Glutamatergic neuron (in vitro differentiated cells): ENCODE data around the gene RFX2. TPM values are rescaled to one million over a fixed set of nuclear protein-coding genes. Genes with fewer than 3 reads are reported as not detected.

Experiments used
- DNase-seq: peaks from one replicate; pipeline ENCODE4 v3.0.0; 2022
- H3K27ac Mint-ChIP-seq: one replicate; pipeline ENCODE4 v1.8.0; 2020; ENCODE audit warnings: mild to moderate bottlenecking, mixed read lengths, inconsistent platforms; ENCODE audit not compliant: unreplicated experiment
- H3K27me3 Mint-ChIP-seq: one replicate; pipeline ENCODE4 v1.8.0; 2020; ENCODE audit warnings: mild to moderate bottlenecking, moderate library complexity, mixed read lengths, inconsistent platforms; ENCODE audit not compliant: unreplicated experiment
- H3K36me3 Mint-ChIP-seq: one replicate; pipeline ENCODE4 v1.8.0; 2020; ENCODE audit warnings: mild to moderate bottlenecking, mixed read lengths, inconsistent platforms; ENCODE audit not compliant: unreplicated experiment
- H3K4me1 Mint-ChIP-seq: one replicate; pipeline ENCODE4 v1.8.0; 2020; ENCODE audit warnings: mild to moderate bottlenecking, low read depth, mixed read lengths, inconsistent platforms; ENCODE audit not compliant: unreplicated experiment
- H3K4me3 Mint-ChIP-seq: one replicate; pipeline ENCODE4 v1.8.0; 2020; ENCODE audit warnings: mild to moderate bottlenecking, mixed read lengths, inconsistent platforms; ENCODE audit not compliant: unreplicated experiment
- H3K9me3 Mint-ChIP-seq: one replicate; pipeline ENCODE4 v1.8.0; 2020; ENCODE audit warnings: mild to moderate bottlenecking, moderate library complexity, mixed read lengths, inconsistent platforms; ENCODE audit not compliant: unreplicated experiment
- total RNA-seq: library from RNA; stranded (reverse); fragmentation: NEBNext Ultra II Directional; extraction: Animal tissue kit (Norgen Biotek cat#: 25700); gene quantifications from one replicate; pipeline ENCODE4 v1.2.1, GENCODE V29; 2021; ENCODE audit not compliant: unreplicated experiment
- TF ChIP-seq, protein P1 (sequence below): fragments of 200-600 bp; sonication (generic); IDR thresholded peaks from one replicate; pipeline ENCODE4 v1.5.0; 2021; ENCODE audit not compliant: partially characterized antibody, unreplicated experiment

The RFX2 gene
- total RNA-seq, 1 donor from 2014 or later, result 4.3 TPM

DNA sequence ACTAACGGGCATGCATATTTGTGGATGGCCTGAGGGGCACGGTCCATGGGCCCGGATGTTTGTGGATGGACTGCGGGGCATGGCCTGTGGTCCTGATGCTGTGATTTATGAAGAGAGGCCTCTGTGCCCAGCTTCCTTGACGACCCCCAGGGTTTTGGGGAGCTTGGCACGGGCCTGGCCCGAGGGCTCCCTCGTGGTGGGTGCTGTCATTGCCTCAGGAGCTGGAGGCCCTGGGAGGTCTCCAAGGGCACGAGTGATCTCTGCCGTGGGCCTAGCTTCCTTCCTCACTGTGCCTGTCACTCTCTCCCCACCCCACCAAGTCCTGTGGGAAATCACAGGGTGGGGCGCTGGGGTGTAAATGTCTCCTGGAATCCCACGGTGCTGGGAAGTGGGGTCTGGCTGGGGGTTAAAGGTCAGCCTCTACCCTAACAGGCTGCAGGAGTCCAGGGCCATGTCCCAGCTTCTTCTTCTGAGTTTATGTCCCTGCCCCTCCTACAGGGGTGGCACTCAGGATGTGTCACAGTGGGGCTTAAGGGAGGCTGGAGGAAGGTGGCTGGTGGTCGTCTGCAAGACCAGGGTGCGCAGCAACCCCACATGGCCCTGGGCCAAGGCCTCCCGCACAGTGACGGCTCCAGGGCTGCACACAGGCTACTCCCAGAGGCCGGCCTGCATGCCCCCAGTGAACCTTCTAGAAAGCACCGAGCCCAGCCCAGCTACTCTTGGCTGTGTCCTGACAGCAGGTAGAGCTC lies 104.8 kb downstream of the RFX2 start:
- Mint-ChIP-seq H3K4me3 (no peak overlapping the region), H3K4me1 (peaks cover 2% of the 10 kb centered on the region), H3K27me3 (peaks cover 2% of the 10 kb centered on the region), H3K27ac (no peak overlapping the region), H3K9me3 (peaks cover 5% of the 10 kb centered on the region), H3K36me3 (no peaks in the 10 kb centered on the region)
- TF ChIP-seq, protein P1, sequence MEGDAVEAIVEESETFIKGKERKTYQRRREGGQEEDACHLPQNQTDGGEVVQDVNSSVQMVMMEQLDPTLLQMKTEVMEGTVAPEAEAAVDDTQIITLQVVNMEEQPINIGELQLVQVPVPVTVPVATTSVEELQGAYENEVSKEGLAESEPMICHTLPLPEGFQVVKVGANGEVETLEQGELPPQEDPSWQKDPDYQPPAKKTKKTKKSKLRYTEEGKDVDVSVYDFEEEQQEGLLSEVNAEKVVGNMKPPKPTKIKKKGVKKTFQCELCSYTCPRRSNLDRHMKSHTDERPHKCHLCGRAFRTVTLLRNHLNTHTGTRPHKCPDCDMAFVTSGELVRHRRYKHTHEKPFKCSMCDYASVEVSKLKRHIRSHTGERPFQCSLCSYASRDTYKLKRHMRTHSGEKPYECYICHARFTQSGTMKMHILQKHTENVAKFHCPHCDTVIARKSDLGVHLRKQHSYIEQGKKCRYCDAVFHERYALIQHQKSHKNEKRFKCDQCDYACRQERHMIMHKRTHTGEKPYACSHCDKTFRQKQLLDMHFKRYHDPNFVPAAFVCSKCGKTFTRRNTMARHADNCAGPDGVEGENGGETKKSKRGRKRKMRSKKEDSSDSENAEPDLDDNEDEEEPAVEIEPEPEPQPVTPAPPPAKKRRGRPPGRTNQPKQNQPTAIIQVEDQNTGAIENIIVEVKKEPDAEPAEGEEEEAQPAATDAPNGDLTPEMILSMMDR, result no peak
- DNase-seq, result no peak

GRCh38 chr19:6003976-6004375 lies 106.3 kb downstream of the RFX2 start:
- Mint-ChIP-seq H3K9me3 (peaks cover 5% of the 10 kb centered on the region), H3K36me3 (no peaks in the 10 kb centered on the region), H3K4me3 (no peak overlapping the region), H3K4me1 (peaks cover 2% of the 10 kb centered on the region), H3K27me3 (no peaks in the 10 kb centered on the region), H3K27ac (no peak overlapping the region)
- no peak for DNase-seq
- TF ChIP-seq, protein P1, result no peak

DNA sequence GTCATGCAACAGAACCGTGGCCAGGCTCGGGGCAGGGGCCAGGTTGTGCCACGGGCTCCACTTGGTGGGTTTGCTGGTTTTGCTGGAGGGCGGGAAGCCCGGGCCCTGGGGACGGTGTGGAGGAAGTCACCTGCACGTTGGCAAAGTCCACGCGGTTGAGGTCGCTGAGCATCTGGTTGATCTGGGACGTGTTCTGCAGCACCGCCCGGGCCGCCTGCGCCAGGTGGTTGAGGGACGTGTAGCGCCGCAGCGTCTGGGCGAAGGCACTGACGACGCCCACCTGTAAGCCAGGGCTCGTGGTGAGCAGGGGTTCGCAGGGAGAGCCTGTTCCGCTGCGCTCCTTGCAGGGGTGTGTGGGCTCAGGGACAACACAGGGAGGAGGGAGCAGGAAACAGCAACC lies 107.7 kb downstream of the RFX2 start:
- TF ChIP-seq, protein P1, result no peak
- H3K9me3 Mint-ChIP-seq, result peaks cover 3% of the 10 kb centered on the region
- H3K4me1 Mint-ChIP-seq, result peaks cover under 1% of the 10 kb centered on the region
- H3K27me3 Mint-ChIP-seq, result no peaks in the 10 kb centered on the region
- no peak overlapping the region for H3K27ac Mint-ChIP-seq
- no peak for DNase-seq
- no peak overlapping the region for H3K4me3 Mint-ChIP-seq
- H3K36me3 Mint-ChIP-seq, result no peaks in the 10 kb centered on the region

GRCh38 chr19:6000228-6000847 lies 110.0 kb downstream of the RFX2 start:
- no peak overlapping the region for H3K27ac Mint-ChIP-seq
- no peak for DNase-seq
- H3K27me3 Mint-ChIP-seq, result no peaks in the 10 kb centered on the region
- no peaks in the 10 kb centered on the region for H3K4me1 Mint-ChIP-seq
- no peak overlapping the region for H3K4me3 Mint-ChIP-seq
- no peaks in the 10 kb centered on the region for H3K36me3 Mint-ChIP-seq
- TF ChIP-seq, protein P1, result no peak
- H3K9me3 Mint-ChIP-seq, result peaks cover 3% of the 10 kb centered on the region

DNA sequence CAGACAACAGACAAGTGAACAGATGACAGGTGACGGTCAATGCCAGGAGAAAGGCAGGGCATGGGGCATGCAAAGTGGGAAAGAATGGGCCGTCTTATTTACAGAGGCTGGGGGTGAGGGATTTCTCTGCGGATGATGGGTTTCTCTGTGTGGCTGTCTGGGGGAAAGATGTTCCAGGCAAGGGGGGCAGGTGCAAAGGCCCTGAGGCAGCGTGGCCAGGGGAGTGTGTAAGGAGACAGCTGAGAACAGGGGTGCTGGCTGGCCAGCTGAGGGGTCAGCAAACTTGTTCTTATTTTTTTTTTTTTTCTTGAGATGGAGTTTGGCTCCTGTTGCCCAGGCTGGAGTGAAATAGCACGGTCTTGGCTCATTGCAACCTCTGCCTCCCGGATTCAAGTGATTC lies 110.6 kb downstream of the RFX2 start:
- Mint-ChIP-seq H3K4me1 (no peaks in the 10 kb centered on the region), H3K27ac (no peak overlapping the region), H3K9me3 (peaks cover 3% of the 10 kb centered on the region), H3K36me3 (no peaks in the 10 kb centered on the region), H3K4me3 (no peak overlapping the region), H3K27me3 (no peaks in the 10 kb centered on the region)
- no peak for DNase-seq
- TF ChIP-seq, protein P1, result no peak
